Suprapubic skin (tissue), 4 donors: ENCODE measurements around the gene ALDH1A1. TPM values are rescaled to one million over a fixed set of nuclear protein-coding genes. Genes with fewer than 3 reads are reported as not detected.

Experiments used
- DNase-seq, 2 donors: peaks; one replicate each; pipeline ENCODE4 v3.0.0-alpha.2; 2019; ENCODE audit warnings: low spot score in 2 of 2
- H3K27ac ChIP-seq: fragments of 200-600 bp; sonication (generic); one replicate; pipeline ENCODE4 v1.5.1; 2019
- H3K27me3 ChIP-seq: fragments of 200-600 bp; sonication (generic); one replicate; pipeline ENCODE4 v1.5.1; 2019
- H3K36me3 ChIP-seq: fragments of 200-600 bp; sonication (generic); one replicate; pipeline ENCODE4 v1.5.1; 2019
- H3K4me1 ChIP-seq: fragments of 200-600 bp; sonication (generic); one replicate; pipeline ENCODE4 v1.5.1; 2019
- H3K4me3 ChIP-seq: fragments of 200-600 bp; sonication (generic); one replicate; pipeline ENCODE4 v1.5.1; 2019; ENCODE audit warnings: mild to moderate bottlenecking
- H3K9me3 ChIP-seq: fragments of 200-600 bp; sonication (generic); one replicate; pipeline ENCODE4 v1.5.1; 2019
- CTCF ChIP-seq, 2 donors: fragments of 200-600 bp in 1 of 2; fragments of 450-650 bp in 1 of 2; sonication (generic) in 1 of 2; IDR thresholded peaks; one replicate each; pipeline ENCODE4 v1.5.1; 2016 to 2019; ENCODE audit warnings: antibody characterized with exemption in 2 of 2, mild to moderate bottlenecking in 1 of 2, moderate library complexity in 1 of 2
- EP300 ChIP-seq: sonication (generic); formaldehyde crosslinking; IDR thresholded peaks from one replicate; pipeline ENCODE4 v1.6.1; 2017; ENCODE audit warnings: antibody characterized with exemption
- POLR2A ChIP-seq, 2 donors: fragments of 450-650 bp; IDR thresholded peaks; one replicate each; pipeline ENCODE4 v1.6.1; 2017; ENCODE audit warnings: antibody characterized with exemption in 2 of 2, mild to moderate bottlenecking in 2 of 2, moderate library complexity in 2 of 2
- POLR2AphosphoS5 ChIP-seq, 3 donors: sonication (generic); formaldehyde crosslinking; IDR thresholded peaks; one replicate each; pipeline ENCODE4 v1.6.1; 2017; ENCODE audit warnings: antibody characterized with exemption in 3 of 3
- WGBS: methylation state at CpG from one replicate; pipeline ENCODE4 v1.1.5; 2018; 5-methylcytosine and 5-hydroxymethylcytosine counted together
- total RNA-seq, 4 donors: library from RNA; depleted of rRNA; stranded (reverse); fragments of >200 nt; gene quantifications; one replicate each; pipeline ENCODE4 v1.1.0, GENCODE V29; 2016

ALDH1A1 gene
- total RNA-seq, 4 donors from 2014 or later, result 7.7 to 19.2 (median 11.2) TPM

DNA sequence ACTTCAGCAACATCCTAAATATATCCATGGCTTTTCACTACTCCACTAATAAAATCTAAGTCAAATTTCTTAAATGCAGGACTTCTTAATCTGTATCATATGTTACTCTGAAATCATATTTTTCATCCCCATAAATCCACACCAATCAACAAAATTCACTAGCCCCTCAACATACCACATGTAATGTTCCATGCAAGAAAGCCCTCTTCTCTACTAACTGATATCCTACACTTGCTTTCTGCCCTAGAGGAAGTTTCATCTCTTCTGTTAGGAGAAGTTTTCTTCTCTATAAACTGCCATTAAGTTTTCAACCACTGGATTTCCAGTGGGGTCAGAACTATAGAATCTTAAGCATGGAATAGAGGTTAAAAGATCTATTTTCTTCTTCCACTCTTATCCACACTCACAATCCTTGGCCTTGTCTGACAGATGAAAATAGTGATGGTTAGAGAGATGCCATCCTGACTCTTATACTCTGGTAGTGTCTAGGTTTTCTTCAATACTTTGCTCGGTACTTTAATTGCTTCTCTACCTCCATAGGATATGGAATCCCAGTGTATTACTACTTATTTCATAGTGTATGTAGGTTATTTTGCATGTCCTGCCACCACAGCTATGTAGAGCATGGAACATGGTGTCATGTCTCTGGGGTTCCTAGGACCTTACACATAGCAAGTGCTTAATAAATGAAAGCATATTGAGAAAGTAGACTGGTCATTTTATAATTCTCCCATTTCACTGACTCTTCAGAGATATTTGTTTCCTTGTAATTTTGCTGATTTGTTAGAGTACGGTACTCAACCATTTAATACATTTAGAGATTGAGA, 48.4 kb downstream of the ALDH1A1 start:
- 47% methylated on average over 2 of the region's 2 CpGs for WGBS
- no peaks in the 10 kb centered on the region for H3K27me3 ChIP-seq
- H3K4me1 ChIP-seq, result no peaks in the 10 kb centered on the region
- H3K36me3 ChIP-seq, result no peaks in the 10 kb centered on the region
- no peak for DNase-seq
- H3K9me3 ChIP-seq, result no peaks in the 10 kb centered on the region
- no peak overlapping the region for H3K27ac ChIP-seq
- no peak overlapping the region for H3K4me3 ChIP-seq
- TF ChIP-seq POLR2AphosphoS5 (IDR thresholded peaks at IDR 0.05), result no peak
- TF ChIP-seq EP300, result no peak

GRCh38 chr9:72903103-72903502, 49.8 kb downstream of the ALDH1A1 start:
- no peaks in the 10 kb centered on the region for H3K4me1 ChIP-seq
- H3K9me3 ChIP-seq, result no peaks in the 10 kb centered on the region
- TF ChIP-seq POLR2AphosphoS5 (IDR thresholded peaks at IDR 0.05) (no peak), CTCF (IDR thresholded peaks at IDR 0.05) (no peak), EP300 (no peak)
- no peaks in the 10 kb centered on the region for H3K27me3 ChIP-seq
- H3K36me3 ChIP-seq, result no peaks in the 10 kb centered on the region
- DNase-seq, result no peak
- no peak overlapping the region for H3K4me3 ChIP-seq
- 95% methylated on average over 4 of the region's 4 CpGs for WGBS
- H3K27ac ChIP-seq, result no peak overlapping the region

DNA sequence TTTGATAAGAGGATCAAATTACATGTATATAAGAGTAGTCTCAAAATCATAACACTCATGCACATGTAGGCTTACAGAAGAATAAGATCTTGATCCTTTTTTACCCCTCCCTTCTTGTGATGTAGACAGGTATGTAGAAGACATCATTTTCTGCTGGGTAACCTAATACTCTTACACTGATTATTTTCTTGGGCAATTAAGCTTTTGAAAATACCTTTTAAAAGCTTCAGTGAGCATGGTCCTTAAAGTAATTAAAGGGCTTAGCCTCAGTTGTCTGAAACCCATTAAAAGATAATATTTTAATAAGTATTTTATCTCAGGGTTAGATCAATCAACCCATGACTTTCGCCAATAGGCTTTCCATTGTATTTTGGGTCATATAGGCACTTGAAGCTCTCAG, 50.6 kb downstream of the ALDH1A1 start:
- no peaks in the 10 kb centered on the region for H3K4me1 ChIP-seq
- H3K36me3 ChIP-seq, result no peaks in the 10 kb centered on the region
- 94% methylated on average over 1 of the region's 1 CpG for WGBS
- no peaks in the 10 kb centered on the region for H3K9me3 ChIP-seq
- no peak for DNase-seq
- H3K27me3 ChIP-seq, result no peaks in the 10 kb centered on the region
- TF ChIP-seq CTCF (IDR thresholded peaks at IDR 0.05) (no peak), EP300 (no peak), POLR2AphosphoS5 (IDR thresholded peaks at IDR 0.05) (no peak), POLR2A (IDR thresholded peaks at IDR 0.05) (no peak)
- H3K4me3 ChIP-seq, result no peak overlapping the region
- no peak overlapping the region for H3K27ac ChIP-seq

DNA sequence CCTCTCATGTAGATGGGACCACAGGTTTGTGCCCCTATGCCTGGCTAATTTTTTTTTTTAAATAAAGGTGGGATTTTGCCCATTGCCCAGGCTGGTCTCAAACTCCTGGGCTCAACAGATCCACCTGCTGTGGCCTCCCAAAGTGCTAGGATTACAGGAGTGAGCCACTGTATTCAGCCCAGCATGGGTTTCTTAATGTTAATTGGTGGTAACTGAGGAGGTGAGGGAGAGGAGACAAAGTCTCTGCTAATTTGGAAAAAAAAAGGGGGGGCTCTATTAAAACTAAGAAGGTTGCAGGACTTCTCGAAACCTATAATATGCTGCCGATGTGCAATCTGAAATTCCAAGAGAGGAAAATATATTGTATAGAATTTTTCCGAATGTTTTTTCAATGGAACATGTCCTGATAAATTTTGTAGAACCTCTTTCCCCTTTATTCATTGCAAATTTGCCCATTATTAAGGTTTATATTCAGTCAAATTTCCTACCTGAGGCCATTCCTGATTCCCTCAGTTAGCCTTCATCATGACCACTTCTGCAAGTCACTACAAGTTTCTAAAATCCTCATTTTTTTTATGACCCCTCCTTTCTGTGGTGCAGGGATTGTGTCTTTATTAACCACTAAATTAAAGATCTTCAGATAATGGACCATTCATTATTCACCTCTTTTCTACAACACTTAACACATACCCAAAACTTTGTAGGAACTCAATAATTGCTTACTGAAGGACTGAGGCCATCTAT, 52.9 kb downstream of the ALDH1A1 start:
- Histone ChIP-seq H3K36me3 (no peaks in the 10 kb centered on the region), H3K27me3 (no peaks in the 10 kb centered on the region)

More for the DNA sequence above, 52.9 kb downstream of the ALDH1A1 start:
- Histone ChIP-seq H3K9me3 (no peaks in the 10 kb centered on the region), H3K4me3 (no peak overlapping the region), H3K4me1 (no peaks in the 10 kb centered on the region), H3K27ac (no peak overlapping the region)
- DNase-seq, result no peak
- TF ChIP-seq POLR2A (IDR thresholded peaks at IDR 0.05), result no peak
- TF ChIP-seq EP300, result no peak
- TF ChIP-seq CTCF (IDR thresholded peaks at IDR 0.05), result no peak
- no peak for TF ChIP-seq POLR2AphosphoS5 (IDR thresholded peaks at IDR 0.05)
- 91% methylated on average over 3 of the region's 3 CpGs for WGBS
